NCI-H2227 treated with DMSO at 0.1 percent for 48 hours (cell line): ENCODE data around the gene TUFM.
"Not testable (repeated sequence)": the region's sequence is repeated elsewhere in the genome, so short reads cannot be mapped to it uniquely, and the experiment has no call there.

Experiments used
- DNase-seq: peaks from one replicate; lab custom pipeline; 2025; lab: John Stamatoyannopoulos, UW

The TUFM gene

GRCh38 chr16:28838558-28838918 lies 7.6 kb downstream of the TUFM start:
- DNase-seq = no peak

DNA sequence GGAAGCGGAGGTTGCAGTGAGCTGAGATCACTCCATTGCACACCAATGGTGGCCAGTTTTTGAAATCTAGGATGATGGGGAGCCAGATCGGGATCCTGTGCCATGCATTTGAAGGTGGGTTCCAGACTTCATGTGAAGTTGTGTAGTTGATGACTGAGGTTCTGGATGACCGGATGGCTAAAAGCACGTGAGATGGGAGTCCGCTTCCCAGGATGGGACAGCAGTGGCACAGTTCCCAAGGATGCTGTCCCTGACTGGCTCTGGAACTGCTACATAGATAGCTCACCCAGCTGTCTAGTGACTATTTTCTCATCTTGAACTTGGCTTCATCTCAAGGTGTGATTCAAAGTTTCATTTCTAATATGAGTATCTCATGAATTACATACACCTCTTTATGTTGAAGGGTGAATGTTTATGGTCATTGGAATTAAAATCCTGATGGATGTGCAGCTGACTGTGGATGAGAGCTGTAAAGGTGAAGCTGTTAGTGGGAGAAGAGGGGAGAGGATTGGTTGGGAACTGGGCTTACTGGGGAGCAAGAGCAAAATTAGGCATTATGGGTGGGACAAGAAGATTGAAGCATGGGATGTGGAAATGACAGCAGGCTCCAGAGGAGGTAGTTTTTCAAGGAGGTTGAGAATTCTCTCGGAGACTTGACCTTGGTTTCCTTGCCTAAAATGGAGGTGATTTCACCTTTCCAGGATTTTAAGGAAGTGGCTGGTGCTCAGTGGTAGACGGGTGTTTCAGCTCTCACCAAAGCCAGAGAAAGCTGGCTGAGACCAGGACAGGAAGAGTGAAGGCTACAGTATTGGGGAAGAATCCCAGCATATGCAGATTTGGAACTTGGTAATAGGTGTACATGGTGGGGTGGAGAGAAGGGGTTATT lies 8.2 kb downstream of the TUFM start:
- DNase-seq = no peak

- DNase-seq = no peak
These were observed 9.4 kb downstream of the TUFM start for GRCh38 chr16:28836761-28837064.

DNA sequence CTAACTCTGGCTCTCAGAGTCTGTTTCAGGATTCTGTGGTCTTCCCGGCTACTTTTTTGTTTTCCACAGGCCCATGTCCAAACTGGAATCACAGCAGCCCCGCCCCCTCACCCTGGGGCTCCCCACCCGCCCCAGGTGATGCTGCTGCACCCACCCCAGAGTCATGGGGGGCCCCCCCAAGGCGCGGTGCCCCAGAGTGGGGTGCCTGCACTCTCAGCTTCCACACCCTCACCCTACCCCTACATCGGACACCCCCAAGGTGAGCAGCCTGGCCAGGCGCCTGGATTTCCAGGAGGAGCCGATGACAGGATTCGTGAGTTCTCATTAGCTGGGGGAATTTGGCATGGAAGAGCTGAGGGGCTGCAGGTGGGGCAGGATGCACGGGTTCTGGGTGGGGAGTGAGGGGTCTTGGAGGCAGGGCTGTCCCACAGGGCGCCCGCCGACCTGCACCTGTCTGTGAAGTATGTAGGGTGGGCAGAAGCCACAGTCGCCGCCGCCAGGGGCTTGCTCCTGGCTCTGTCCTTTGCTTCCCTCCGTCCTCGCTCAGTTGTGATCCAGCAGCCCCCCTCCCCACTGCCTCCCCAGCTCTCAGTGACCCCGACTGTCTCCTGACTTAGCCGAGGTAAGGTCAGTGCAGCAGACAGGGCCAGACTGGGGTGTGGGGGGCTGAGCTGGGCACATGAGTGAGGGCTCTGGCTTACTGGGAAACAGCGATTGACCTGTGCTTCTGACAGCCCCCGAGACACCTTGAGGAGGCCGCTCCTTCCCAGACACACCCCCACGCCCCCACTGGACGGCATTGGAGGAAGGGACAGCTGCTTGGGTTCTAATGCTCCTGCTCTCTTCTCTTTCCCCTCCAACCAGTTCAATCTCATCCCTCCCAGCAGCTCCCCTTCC lies 10.0 kb downstream of the TUFM start:
- no peak for DNase-seq

GRCh38 chr16:28834873-28835863 lies 11.0 kb downstream of the TUFM start:
- DNase-seq = no peak

DNA sequence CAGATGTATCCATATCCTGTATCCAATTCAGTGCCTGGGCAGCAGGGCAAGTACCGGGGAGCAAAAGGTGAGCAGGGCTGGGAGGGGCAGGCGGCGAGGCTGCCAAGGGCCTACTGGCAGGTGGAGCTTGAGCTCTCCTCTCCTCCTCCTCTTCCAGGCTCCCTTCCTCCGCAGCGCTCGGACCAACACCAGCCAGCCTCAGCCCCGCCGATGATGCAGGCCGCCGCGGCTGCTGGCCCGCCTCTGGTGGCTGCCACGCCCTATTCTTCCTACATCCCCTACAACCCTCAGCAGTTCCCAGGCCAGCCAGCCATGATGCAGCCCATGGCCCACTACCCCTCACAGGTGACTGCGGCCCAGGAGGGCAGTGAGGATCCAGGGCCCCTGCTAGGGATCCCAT lies 11.8 kb downstream of the TUFM start:
- no peak for DNase-seq

DNA sequence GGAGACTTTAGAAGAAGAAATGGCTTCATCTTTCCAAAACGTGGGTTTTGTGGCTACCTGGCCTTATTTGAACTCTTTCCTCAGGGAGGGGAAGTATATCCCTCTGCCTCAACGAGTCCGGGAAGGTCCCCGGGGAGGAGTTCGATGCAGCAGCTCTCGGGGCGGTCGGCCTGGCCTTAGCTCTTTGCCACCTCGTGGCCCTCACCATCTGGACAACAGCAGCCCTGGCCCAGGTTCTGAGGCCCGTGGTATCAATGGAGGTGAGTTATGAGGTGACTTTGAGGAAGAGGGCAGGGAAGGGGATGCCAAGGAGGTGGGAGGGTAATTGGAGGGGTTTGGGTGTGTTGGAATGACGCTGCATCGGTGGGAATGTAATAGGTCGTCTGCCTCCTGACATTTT lies 15.6 kb downstream of the TUFM start:
- DNase-seq = no peak

DNA sequence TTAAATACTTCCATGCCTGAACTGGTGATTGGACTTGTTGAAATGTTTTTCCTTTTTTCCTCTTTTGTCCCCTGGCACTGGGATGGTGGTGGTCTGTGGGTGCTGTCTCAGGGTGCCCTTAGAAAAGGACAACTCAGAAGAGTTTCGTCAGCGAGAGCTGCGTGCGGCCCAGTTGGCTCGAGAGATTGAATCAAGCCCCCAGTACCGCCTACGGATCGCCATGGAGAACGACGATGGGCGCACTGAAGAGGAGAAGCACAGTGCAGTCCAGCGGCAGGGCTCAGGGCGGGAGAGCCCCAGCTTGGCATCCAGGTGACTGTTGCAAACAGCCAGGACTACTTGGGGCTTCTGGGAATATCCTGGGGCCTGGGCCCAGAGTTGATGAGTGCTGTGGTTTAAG lies 16.4 kb downstream of the TUFM start:
- DNase-seq = no peak

GRCh38 chr16:28826141-28826540 lies 20.0 kb downstream of the TUFM start:
- no peak for DNase-seq

DNA sequence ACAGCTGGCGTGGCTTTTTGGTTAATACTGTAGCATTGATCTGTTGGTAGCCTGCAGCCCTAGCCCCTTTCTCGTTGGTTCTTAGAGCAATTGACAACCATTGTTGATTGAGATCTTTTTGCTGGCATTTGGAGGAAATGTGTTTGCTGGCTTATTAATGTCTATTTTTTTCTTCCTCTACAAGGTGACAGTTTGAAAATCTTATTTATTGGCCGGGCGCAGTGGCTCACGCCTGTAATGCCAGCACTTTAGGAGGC lies 21.5 kb downstream of the TUFM start:
- no peak for DNase-seq

DNA sequence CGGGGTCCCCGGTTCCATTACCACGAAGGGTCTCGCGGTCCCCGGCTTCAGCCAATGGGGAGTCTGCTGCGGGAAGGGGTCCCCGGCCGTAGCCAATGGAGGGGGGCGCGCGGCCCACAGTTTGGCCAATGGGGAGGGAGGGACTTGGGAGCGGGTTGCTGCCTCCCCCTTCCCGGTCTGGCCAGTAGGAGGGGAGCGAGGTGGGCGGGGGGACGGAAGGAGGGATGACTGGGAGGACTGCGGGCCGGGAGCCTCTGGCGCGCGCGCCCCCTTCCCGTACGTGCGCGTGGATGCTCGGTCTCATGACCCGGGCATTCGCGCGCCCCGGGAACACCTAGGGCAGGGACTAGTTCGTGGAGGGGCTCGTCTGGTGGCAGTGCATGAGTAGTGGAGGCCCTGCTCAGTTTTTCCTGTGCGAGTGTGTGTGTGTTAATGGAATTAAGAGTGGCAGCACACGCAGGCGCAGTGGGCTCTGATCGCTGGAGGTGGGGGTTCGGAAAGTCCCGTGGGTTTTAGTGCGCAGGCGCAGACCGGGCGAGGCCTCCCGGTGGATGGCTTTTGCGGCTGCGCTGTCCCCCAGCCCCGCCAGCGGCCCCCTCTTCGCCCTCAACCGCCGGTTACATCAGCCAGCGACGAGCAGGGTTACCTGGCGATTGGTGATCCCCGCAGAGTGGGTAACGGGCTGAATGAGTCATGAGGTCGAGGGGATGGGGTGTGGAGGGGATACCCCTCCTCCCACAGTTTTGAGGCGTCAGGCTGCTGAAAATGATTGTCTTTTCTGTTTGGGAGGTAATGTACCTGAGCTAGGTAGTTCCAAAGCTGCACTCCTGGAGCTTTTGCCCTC lies 22.1 kb downstream of the TUFM start:
- peak; percentile 96 for DNase-seq

DNA sequence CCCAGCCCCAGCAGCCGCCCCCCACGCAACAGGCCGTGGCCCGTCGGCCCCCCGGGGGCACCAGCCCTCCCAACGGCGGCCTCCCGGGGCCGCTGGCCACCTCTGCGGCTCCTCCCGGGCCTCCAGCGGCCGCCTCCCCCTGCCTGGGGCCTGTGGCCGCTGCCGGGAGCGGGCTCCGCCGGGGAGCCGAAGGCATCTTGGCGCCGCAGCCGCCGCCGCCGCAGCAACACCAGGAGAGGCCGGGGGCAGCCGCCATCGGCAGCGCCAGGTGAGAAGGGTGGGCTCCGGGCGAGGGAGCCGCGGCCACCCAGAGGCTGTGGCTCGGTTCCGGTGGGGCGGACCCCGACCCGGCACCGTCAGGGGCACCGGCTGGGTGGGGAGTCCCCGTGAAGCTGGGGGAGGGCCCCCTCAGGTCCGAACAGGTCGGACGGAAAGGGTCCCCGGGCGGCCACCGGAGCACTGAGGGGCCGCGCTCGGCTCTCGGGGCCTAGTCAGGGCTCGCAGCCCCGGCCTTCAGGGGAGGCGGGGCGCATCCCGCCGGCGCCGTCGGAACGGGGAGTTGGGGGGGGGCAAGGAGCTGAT lies 22.8 kb downstream of the TUFM start:
- no peak for DNase-seq

DNA sequence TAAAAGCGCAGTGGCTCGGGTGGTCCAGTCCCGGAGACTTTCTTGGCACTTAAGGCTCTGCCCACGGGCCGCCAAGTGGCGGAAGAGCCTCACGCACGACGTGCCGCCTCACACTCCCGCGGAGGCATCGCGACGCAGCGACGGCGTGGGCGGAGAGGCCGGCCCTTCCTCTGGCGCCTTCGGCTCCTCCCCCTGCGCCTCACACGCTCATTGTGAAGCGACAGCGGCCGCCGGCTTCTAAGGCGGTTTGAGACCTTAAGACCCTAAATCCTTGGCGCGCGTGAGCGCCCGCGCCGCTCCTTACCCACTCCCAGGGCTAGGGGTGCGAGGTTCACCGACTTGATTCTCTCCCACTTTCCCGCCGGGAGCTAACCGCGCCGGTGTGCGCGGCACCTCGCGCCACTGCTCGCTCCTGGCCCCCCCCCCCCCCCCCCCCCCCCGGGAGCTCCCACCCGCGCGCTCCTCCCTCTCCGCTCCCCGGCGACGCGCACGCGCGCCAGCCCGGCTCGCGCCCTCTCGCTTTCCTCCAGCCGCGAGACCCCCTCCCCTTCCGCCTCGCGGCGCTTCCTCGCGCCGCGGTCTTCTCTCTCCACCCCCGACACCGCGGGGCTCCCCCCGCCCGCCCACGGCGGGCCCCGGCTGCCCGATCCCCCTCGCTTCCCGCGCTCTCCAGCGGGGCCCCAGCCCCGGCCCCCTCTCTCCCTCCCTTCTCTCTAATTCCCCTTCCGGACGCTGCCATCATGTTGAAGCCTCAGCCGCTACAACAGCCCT lies 23.4 kb downstream of the TUFM start, which contains the start of gene ATXN2L:
ATXN2L (plus strand) TSS at position 480 of the 771 bp plus-strand sequence; CDS start at position 741, 261 bp downstream.
- DNase-seq = peak; percentile 88

DNA sequence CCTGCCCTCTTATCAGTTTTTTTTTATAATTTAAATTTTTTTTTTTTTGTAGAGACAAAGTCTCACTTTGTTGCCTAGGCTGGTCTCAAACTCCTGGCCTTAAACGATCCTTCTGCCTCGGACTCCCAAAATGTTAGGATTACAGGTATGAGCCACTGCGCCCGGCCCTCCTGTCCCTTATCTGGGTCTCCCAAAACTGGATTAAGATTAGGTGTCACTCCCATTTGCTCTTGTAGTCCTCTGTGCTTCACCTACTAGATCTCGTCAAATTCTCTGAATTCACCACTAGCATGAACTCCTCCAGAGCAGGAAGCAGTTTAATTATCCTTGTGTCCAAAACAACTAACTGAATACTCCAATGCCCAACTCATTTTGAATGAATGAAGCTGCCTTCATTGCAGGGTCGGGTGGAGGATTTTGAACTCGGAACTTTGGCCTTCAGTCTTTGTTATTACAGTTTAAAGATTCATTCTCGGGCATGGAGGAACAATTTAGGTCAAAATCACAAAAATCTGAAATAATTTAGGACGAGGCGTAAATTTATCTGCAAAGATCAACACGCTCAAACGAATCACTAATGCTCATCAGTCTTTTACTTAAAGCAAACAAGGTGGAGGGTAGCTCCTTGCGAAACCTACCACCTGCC lies 24.2 kb downstream of the TUFM start:
- DNase-seq = no peak

DNA sequence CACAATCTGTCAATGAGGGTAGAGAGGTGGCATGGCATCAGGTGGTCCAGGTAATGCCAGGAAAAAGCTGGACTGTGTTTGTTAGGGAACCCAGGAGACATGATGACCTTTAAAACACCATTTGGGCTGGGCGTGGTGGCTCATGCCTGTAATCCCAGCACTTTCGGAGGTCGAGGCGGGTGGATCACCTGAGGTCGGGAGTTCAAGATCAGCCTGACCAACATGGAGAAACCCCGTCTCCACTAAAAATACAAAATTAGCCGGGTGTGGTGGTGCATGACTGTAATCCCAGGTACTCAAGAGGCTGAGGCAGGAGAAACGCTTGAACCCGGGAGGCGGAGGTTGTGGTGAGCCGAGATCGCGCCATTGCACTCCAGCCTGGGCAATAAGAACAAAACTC lies 25.6 kb downstream of the TUFM start:
- DNase-seq = not testable (repeated sequence)

GRCh38 chr16:28820016-28820415 lies 26.1 kb downstream of the TUFM start:
- no peak for DNase-seq

- DNase-seq = not testable (repeated sequence)
These were observed 38.6 kb downstream of the TUFM start for GRCh38 chr16:28807445-28808120.

DNA sequence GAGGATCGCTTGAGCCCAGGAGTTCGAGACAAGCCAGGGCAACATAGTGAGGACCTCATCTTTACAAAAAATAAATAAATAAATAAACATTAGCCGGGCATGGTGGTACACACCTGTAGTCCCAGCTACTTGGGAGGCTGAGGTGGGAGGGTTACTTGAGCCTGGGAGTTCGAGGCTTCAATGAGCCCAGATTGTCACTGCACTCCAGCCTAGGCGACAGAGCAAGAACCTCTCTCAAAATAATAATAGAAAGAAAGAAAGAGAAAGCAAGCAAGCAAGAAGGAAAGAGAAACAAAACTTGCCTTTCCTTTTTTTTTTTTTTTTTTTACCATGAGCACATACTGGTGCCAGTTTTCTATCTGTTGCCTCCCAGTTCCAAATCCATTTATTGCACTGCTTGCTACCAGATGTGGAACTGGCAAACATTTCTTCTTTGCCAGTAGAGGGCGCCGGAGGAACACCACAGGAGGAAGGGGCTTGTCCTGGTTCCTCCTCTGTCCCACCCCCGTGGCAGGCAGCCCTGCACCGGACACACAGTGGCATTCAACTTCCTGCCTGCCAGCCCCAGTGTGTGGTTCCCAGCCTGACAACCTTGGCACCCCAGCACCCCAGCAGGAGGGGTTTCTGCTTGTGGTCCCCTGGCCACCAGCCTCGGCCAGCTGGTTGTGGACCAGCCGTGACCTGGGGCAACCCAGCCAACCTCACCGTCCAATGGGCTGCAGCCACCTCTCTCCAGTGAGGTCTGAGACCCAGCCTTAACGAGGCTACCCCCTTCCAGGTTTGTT lies 43.7 kb downstream of the TUFM start:
- DNase-seq = not testable (repeated sequence)
